Measurements from ENCODE around the gene PRKG1.

DNA sequence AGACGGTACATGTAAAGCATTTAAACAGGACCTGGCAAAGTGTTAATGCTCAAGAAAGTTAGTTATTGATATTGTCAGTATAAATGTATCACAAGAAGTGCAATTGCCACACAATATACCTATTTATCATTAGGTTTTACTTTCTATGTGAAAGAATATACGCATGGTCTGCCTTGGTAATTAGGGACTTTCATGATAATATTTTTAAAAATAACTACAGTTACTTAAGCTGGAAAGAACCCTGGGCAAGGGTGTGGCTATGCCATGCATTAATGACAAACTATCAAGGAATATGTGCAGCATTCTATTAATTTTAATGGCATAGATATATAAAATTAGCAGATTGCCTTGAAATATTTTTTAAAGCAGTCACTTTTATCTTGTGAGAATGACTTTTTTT lies 433.9 kb downstream of the PRKG1 start:
- TF ChIP-seq, protein P1, sequence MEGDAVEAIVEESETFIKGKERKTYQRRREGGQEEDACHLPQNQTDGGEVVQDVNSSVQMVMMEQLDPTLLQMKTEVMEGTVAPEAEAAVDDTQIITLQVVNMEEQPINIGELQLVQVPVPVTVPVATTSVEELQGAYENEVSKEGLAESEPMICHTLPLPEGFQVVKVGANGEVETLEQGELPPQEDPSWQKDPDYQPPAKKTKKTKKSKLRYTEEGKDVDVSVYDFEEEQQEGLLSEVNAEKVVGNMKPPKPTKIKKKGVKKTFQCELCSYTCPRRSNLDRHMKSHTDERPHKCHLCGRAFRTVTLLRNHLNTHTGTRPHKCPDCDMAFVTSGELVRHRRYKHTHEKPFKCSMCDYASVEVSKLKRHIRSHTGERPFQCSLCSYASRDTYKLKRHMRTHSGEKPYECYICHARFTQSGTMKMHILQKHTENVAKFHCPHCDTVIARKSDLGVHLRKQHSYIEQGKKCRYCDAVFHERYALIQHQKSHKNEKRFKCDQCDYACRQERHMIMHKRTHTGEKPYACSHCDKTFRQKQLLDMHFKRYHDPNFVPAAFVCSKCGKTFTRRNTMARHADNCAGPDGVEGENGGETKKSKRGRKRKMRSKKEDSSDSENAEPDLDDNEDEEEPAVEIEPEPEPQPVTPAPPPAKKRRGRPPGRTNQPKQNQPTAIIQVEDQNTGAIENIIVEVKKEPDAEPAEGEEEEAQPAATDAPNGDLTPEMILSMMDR (IDR thresholded peaks at IDR 0.05; ENCODE audit: insufficient read depth, low read length, poor library complexity, severe bottlenecking): no peak
- no peak for TF ChIP-seq EZH2phosphoT487 (conservative IDR thresholded peaks at IDR 0.05; ENCODE audit: low read length)
